Stomach (tissue), 4 donors: ENCODE data around the gene COG4.
A peak's percentile ranks its signal among the peaks of the same experiment; 100 is the strongest.

Source experiments
- EP300 ChIP-seq: sonication (generic); formaldehyde crosslinking; IDR thresholded peaks from one replicate; pipeline ENCODE4 v1.6.1; 2017; ENCODE audit warnings: antibody characterized with exemption
- POLR2A ChIP-seq, 4 donors: fragments of 450-650 bp; IDR thresholded peaks; one replicate each; pipeline ENCODE4 v1.6.1; 2016; ENCODE audit warnings: antibody characterized with exemption in 4 of 4, control low read depth in 2 of 4, mild to moderate bottlenecking in 1 of 4, moderate library complexity in 1 of 4
- POLR2AphosphoS5 ChIP-seq, 3 donors: sonication (generic); formaldehyde crosslinking; IDR thresholded peaks; one replicate each; pipeline ENCODE4 v1.6.1; 2016; ENCODE audit warnings: antibody characterized with exemption in 3 of 3
- TF ChIP-seq, protein P1 (sequence below), 7 experiments: fragments of 450-650 bp in 4 of 7; fragments of 200-600 bp in 3 of 7; sonication (generic) in 3 of 7; IDR thresholded peaks; one replicate each; pipeline ENCODE4 v1.5.1; 2016 to 2019; ENCODE audit warnings: antibody characterized with exemption in 7 of 7, control low read depth in 2 of 7, mild to moderate bottlenecking in 1 of 7

DNA sequence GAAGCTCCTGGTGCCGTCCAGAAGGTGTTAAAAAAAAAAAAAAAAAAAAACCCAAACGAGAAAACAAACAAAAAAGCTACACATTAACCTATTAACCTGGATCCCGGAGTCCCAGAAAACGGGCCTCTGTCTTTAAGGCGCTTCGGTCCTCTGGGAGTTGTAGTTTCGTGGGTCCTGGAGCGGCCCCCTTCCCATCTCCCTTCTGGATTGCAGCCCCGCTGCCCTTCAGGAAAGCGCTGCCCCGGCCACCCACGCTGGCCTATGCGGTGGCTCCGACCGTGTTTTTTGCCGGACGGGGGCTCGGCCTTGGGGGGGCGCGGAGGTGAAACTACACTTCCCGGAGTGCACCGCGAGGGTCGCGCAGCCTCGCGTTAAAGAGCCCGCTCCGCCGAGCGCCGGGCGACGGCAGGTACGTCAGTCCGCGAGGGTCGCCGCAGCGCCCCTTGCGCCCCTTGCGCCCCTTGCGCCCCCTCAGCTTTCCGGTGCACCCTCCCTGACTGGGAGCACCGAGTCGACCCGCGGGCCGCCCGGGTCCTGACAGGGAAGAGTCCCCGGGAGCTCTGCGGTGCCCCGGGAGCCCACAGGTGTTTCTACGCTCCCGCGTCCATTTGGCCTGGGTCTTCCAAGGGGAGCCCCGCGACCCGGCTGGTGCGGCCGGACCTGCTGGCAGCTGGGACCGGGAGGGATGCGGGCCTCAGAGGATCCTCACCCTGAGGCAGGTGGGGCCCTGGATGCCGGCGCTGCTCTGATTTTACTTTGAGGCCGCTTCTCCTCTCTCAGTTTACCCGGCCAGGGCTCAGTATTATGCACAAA lies 68.9 kb downstream of the COG4 start, which contains the start of gene FCSK:
- TF ChIP-seq, protein P1, sequence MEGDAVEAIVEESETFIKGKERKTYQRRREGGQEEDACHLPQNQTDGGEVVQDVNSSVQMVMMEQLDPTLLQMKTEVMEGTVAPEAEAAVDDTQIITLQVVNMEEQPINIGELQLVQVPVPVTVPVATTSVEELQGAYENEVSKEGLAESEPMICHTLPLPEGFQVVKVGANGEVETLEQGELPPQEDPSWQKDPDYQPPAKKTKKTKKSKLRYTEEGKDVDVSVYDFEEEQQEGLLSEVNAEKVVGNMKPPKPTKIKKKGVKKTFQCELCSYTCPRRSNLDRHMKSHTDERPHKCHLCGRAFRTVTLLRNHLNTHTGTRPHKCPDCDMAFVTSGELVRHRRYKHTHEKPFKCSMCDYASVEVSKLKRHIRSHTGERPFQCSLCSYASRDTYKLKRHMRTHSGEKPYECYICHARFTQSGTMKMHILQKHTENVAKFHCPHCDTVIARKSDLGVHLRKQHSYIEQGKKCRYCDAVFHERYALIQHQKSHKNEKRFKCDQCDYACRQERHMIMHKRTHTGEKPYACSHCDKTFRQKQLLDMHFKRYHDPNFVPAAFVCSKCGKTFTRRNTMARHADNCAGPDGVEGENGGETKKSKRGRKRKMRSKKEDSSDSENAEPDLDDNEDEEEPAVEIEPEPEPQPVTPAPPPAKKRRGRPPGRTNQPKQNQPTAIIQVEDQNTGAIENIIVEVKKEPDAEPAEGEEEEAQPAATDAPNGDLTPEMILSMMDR (IDR thresholded peaks at IDR 0.05), result peak in 1 of 7 experiments; percentile 7
- no peak for TF ChIP-seq POLR2A (IDR thresholded peaks at IDR 0.05)
- TF ChIP-seq POLR2AphosphoS5 (IDR thresholded peaks at IDR 0.05), result peak in 2 of 3 donors; percentile 50 to 65
- no peak for TF ChIP-seq EP300
